Endothelial cell (in vitro differentiated cells): ENCODE data around the gene ASIC5. TPM values are rescaled to one million over a fixed set of nuclear protein-coding genes. Genes with fewer than 3 reads are reported as not detected.

ENCODE experiments used
- DNase-seq: peaks from one replicate; pipeline ENCODE4 v3.0.0; 2021; ENCODE audit warnings: low spot score
- H3K27ac Mint-ChIP-seq: one replicate; pipeline ENCODE4 v1.8.0; 2021; ENCODE audit warnings: mixed read lengths, inconsistent platforms; ENCODE audit not compliant: unreplicated experiment
- H3K27me3 Mint-ChIP-seq: one replicate; pipeline ENCODE4 v1.8.0; 2021; ENCODE audit warnings: mild to moderate bottlenecking, moderate library complexity, mixed read lengths, inconsistent platforms; ENCODE audit not compliant: unreplicated experiment
- H3K36me3 Mint-ChIP-seq: one replicate; pipeline ENCODE4 v1.8.0; 2021; ENCODE audit warnings: mild to moderate bottlenecking, low read depth, mixed read lengths, inconsistent platforms; ENCODE audit not compliant: unreplicated experiment
- H3K4me1 Mint-ChIP-seq: one replicate; pipeline ENCODE4 v1.8.0; 2021; ENCODE audit warnings: mild to moderate bottlenecking, mixed read lengths, inconsistent platforms; ENCODE audit not compliant: unreplicated experiment
- H3K4me3 Mint-ChIP-seq: one replicate; pipeline ENCODE4 v1.8.0; 2021; ENCODE audit warnings: mild to moderate bottlenecking, mixed read lengths, inconsistent platforms; ENCODE audit not compliant: unreplicated experiment
- H3K9me3 Mint-ChIP-seq: one replicate; pipeline ENCODE4 v1.8.0; 2021; ENCODE audit warnings: mixed read lengths, inconsistent platforms; ENCODE audit not compliant: unreplicated experiment
- CTCF ChIP-seq: fragments of 200-600 bp; sonication (generic); IDR thresholded peaks from one replicate; pipeline ENCODE4 v1.5.0; 2021; ENCODE audit warnings: antibody characterized with exemption; ENCODE audit not compliant: unreplicated experiment
- total RNA-seq: library from RNA; stranded (reverse); fragmentation: NEBNext Ultra II Directional; extraction: Animal tissue kit (Norgen Biotek cat#: 25700); gene quantifications from one replicate; pipeline ENCODE4 v1.2.1, GENCODE V29; 2021; ENCODE audit not compliant: unreplicated experiment

The ASIC5 gene
- total RNA-seq, 1 donor from 2014 or later: not detected

- H3K4me1 Mint-ChIP-seq: no peaks in the 10 kb centered on the region
- no peak for DNase-seq
- H3K27ac Mint-ChIP-seq: no peak overlapping the region
- TF ChIP-seq CTCF: no peak
- peaks cover 4% of the 10 kb centered on the region for H3K36me3 Mint-ChIP-seq
- no peaks in the 10 kb centered on the region for H3K27me3 Mint-ChIP-seq
- no peaks in the 10 kb centered on the region for H3K9me3 Mint-ChIP-seq
- H3K4me3 Mint-ChIP-seq: no peak overlapping the region
Measured at GRCh38 chr4:155846929-155847328, 19.1 kb downstream of the ASIC5 start.

GRCh38 chr4:155842080-155842479, 24.0 kb downstream of the ASIC5 start:
- no peak for DNase-seq
- TF ChIP-seq CTCF: no peak
- no peaks in the 10 kb centered on the region for H3K4me1 Mint-ChIP-seq
- H3K9me3 Mint-ChIP-seq: no peaks in the 10 kb centered on the region
- no peaks in the 10 kb centered on the region for H3K27me3 Mint-ChIP-seq
- no peak overlapping the region for H3K4me3 Mint-ChIP-seq
- H3K36me3 Mint-ChIP-seq: no peaks in the 10 kb centered on the region
- no peak overlapping the region for H3K27ac Mint-ChIP-seq

- no peaks in the 10 kb centered on the region for H3K9me3 Mint-ChIP-seq
- no peaks in the 10 kb centered on the region for H3K4me1 Mint-ChIP-seq
- no peaks in the 10 kb centered on the region for H3K27me3 Mint-ChIP-seq
- no peak for DNase-seq
- no peak overlapping the region for H3K27ac Mint-ChIP-seq
- no peak overlapping the region for H3K4me3 Mint-ChIP-seq
- H3K36me3 Mint-ChIP-seq: no peaks in the 10 kb centered on the region
- TF ChIP-seq CTCF: no peak
Measured at GRCh38 chr4:155837203-155837796, 28.8 kb downstream of the ASIC5 start.

- Mint-ChIP-seq H3K9me3 (no peaks in the 10 kb centered on the region), H3K4me3 (no peak overlapping the region), H3K36me3 (no peaks in the 10 kb centered on the region), H3K27ac (no peak overlapping the region), H3K27me3 (no peaks in the 10 kb centered on the region), H3K4me1 (no peaks in the 10 kb centered on the region)
- no peak for DNase-seq
- no peak for TF ChIP-seq CTCF
Measured at GRCh38 chr4:155832664-155833063, 33.4 kb downstream of the ASIC5 start.

- Mint-ChIP-seq H3K4me3 (no peak overlapping the region), H3K27me3 (no peaks in the 10 kb centered on the region), H3K36me3 (no peaks in the 10 kb centered on the region), H3K27ac (no peak overlapping the region), H3K4me1 (no peaks in the 10 kb centered on the region), H3K9me3 (no peaks in the 10 kb centered on the region)
- no peak for TF ChIP-seq CTCF
- no peak for DNase-seq
Measured at GRCh38 chr4:155828628-155829027, 37.4 kb downstream of the ASIC5 start.
